Astrocyte of the cerebellum (primary cell): ENCODE data around the gene SPI1.
"Not testable (repeated sequence)": the region's sequence is repeated elsewhere in the genome, so short reads cannot be mapped to it uniquely, and the experiment has no call there.

Source experiments
- DNase-seq: peaks from one replicate; pipeline ENCODE4 v3.0.0-alpha.2; 2011; ENCODE audit warnings: low read depth
- H3K4me3 ChIP-seq: 2 replicates; pipeline ENCODE4 v1.5.1; 2011; ENCODE audit warnings: mild to moderate bottlenecking, low read depth, low read length, moderate library complexity
- in situ Hi-C: cut with HindIII; loops from 2 replicates; pipeline ENCODE4 v1.10.0; 2017; ENCODE audit warnings: low sequenced_read_pairs
- TF ChIP-seq, protein P1 (sequence below): IDR thresholded peaks from 2 replicates; pipeline ENCODE4 v1.5.1; 2012; ENCODE audit warnings: low read length, low read depth, moderate library complexity, mild to moderate bottlenecking; ENCODE audit errors: missing control alignments

The SPI1 gene

DNA sequence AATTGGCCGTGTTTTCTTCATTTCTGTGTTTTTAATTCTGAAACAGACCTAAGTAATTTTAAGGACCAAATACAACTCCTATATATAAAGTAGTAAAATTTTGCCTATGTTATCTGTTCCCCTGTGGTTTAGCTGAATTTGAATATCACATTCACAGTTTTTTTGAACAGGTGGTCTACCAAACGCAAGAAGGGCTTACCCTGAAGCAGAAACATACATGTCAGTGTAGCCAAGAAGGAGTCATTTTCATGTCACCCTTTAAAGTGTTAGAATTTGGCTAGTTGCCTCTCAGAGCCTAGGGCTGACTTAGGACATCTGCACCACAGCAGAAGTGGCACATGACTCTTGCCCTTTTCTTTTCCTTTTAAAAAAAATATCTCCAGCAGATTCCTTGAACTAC lies 60.2 kb downstream of the SPI1 start:
- TF ChIP-seq, protein P1, sequence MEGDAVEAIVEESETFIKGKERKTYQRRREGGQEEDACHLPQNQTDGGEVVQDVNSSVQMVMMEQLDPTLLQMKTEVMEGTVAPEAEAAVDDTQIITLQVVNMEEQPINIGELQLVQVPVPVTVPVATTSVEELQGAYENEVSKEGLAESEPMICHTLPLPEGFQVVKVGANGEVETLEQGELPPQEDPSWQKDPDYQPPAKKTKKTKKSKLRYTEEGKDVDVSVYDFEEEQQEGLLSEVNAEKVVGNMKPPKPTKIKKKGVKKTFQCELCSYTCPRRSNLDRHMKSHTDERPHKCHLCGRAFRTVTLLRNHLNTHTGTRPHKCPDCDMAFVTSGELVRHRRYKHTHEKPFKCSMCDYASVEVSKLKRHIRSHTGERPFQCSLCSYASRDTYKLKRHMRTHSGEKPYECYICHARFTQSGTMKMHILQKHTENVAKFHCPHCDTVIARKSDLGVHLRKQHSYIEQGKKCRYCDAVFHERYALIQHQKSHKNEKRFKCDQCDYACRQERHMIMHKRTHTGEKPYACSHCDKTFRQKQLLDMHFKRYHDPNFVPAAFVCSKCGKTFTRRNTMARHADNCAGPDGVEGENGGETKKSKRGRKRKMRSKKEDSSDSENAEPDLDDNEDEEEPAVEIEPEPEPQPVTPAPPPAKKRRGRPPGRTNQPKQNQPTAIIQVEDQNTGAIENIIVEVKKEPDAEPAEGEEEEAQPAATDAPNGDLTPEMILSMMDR = no peak
- DNase-seq = no peak
- in situ Hi-C loops = no loop called here
- H3K4me3 ChIP-seq = no peak overlapping the region

DNA sequence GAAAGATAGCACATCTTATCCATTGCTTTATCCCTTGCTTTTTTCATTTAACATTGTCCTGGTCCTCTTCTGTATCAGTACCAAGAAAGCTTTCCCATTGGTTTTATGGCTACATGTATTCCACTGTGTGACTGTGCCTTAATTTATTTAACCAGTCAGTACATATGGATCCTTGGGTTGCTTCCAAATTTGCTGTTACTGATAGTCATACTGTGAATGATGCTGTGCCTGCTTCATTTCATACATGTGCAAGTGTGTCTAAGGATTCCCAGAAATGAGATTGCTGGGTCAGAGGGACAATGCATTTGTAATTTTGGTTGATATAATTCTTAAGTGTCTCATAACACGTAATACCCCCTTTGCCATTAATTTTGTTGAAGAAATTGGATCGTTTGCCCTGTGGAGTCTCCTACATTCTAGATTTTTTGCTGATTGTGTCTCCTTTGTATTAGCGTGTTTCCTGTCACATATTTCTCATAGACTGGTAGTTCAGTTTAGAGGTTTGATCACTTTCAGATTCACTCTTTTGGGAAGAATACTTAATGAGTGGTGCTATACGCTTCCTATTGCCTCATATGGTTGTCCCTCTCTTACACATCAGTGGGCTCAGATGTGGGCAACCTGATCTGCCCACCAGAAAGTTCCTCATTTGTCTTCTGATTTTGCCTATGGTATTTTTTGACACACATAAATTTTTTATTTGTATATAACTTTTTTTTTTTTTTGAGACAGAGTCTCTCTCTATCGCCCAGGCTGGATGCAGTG lies 61.1 kb downstream of the SPI1 start:
- DNase-seq = no peak
- in situ Hi-C loops = no loop called here
- TF ChIP-seq, protein P1 = no peak
- no peak overlapping the region for H3K4me3 ChIP-seq

DNA sequence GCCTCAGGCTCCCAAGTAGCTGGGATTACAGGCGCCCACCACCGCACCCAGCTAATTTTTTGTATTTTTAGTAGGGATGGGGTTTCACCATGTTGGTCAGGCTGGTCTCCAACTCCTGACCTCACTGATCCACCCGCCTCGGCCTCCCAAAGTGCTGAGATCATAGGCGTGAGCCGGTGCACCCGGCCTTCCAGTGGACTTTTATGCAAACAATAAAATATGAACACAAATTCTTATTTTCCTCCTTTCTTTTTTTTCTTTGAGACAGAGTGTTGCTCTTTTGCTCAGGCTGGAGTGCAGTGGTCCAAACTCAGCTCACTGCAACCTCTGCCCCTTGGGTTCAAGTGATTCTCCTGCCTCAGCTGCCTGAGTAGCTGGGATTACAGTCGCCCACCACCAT lies 61.8 kb downstream of the SPI1 start:
- in situ Hi-C loops = not testable (repeated sequence)

DNA sequence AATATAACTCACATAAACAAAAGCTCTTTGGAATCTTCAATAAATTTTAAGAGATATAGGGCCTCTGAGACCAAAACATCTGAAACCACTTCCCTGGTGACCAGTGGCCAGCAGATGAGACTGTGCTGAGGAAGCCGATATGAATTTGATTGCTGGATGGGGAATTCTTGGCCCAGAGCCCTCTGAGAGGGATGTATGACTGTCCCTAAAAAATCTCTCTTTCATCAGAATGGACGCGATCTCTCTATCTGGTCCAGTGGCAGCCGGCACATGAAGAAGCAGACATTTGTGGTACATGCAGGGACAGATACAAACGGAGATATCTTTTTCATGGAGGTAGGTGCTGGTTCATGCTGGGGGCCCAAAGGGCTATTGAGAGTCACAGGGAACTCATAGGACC lies 63.4 kb downstream of the SPI1 start:
- TF ChIP-seq, protein P1 = no peak
- DNase-seq = no peak
- in situ Hi-C loops = no loop called here
- H3K4me3 ChIP-seq = no peak overlapping the region

More for the DNA sequence above, 61.8 kb downstream of the SPI1 start:
- not testable (repeated sequence) for DNase-seq, H3K4me3 ChIP-seq

DNA sequence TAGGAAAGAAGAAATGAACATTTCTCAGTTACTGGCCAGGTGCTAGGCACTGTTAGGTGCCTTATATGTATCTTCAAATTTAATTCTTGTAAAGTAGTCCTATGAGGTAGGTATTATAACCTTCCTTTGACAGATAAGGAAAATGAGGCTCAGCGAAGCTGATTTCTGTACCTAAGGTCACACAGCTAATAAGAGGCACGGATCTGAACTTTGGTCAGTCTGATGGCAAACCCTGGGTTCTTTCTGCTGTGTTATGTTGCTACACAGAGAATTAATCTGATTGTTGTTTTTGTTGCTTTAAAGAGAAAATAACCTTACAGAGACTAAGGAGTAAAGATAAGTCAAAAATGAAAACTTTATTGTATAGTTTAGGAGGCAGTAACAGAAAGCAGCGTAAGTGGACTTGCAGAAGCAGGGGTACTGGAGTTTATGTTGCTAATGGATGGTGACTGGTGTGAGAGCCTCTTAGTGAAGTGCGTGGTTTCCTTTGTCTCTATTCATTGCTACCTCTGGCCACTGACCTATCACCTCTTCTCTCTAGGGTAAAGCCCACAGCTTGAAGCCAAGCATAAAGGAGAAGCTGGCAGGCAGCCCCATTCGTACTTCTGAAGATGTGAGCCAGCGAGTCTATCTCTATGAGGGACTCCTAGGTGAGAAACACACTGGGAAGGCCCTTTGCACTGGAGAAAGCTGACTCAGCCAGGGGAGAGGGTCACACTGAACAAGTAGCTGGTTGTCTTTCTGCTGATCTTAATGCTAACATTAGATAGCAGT lies 70.1 kb downstream of the SPI1 start:
- no peak overlapping the region for H3K4me3 ChIP-seq
- in situ Hi-C loops = no loop called here
- no peak for DNase-seq
- TF ChIP-seq, protein P1 = no peak

DNA sequence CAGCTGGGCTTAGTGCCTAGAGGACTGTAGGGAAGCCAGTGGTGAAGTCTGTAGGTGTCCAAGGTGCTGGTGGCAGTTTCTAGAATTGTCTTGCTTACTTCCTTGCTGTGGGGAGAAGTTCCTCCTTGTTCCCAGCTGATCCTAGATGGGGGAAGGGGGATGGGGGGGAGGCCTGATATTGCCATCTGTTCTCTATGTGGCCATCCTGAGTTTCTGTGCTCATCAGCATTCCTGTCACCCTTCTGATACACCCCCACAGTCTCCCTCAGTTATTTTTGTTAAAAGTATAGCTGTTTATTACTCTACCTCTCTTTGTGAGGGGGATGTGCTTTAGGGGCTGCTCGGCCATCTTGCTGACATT lies 71.9 kb downstream of the SPI1 start:
- no peak overlapping the region for H3K4me3 ChIP-seq
- no peak for DNase-seq
- in situ Hi-C loops = no loop called here
- TF ChIP-seq, protein P1 = no peak
